PC-3 (cell line): Measurements from ENCODE around the gene ELK4. TPM values are rescaled to one million over a fixed set of nuclear protein-coding genes. Genes with fewer than 3 reads are reported as not detected.

Experiments
- ATAC-seq: fragments of 200-7000 bp; cut with Tn5 transposase; 2 replicates; pipeline ENCODE4 v1.9.1; 2020; ENCODE audit warnings: mild to moderate bottlenecking, moderate library complexity
- BruUV-seq: library from RNA; stranded (reverse); fragments of 400-500 nt; replicated peaks from 2 replicates; lab custom pipeline; 2021; lab: Mats Ljungman, UMichigan
- CTCF ChIA-PET: fragments of 300-600 bp; sonication (Branson Sonifier 250); formaldehyde crosslinking; loops from one replicate; lab custom pipeline; 2022; ENCODE audit warnings: antibody characterized with exemption; lab: Charles Lee
- POLR2A ChIA-PET: fragments of 300-600 bp; sonication (Branson Sonifier 250); formaldehyde crosslinking; loops from one replicate; lab custom pipeline; 2022; ENCODE audit warnings: antibody characterized with exemption; ENCODE audit not compliant: unreplicated experiment; lab: Charles Lee
- DNase-seq: peaks from one replicate; pipeline ENCODE4 v3.0.0-alpha.2; 2015
- H2AFZ ChIP-seq: fragments of 300-600 bp; sonication (generic); 2 replicates; pipeline ENCODE4 v1.6.0; 2016; ENCODE audit warnings: antibody characterized with exemption, low read length
- H3F3A ChIP-seq: fragments of 300-600 bp; sonication (generic); one replicate; pipeline ENCODE4 v1.6.0; 2017; ENCODE audit warnings: antibody characterized with exemption, low read length, control low read depth, mild to moderate bottlenecking; ENCODE audit not compliant: unreplicated experiment
- H3K27ac ChIP-seq: fragments of 300-600 bp; sonication (generic); 2 replicates; pipeline ENCODE4 v1.5.1; 2016; ENCODE audit warnings: mild to moderate bottlenecking, low read length
- H3K27me3 ChIP-seq: fragments of 300-600 bp; sonication (generic); 2 replicates; pipeline ENCODE4 v1.6.1; 2016; ENCODE audit warnings: low read length, mixed read lengths
- H3K36me3 ChIP-seq: fragments of 300-600 bp; sonication (generic); 2 replicates; pipeline ENCODE4 v1.6.1; 2016; ENCODE audit warnings: low read depth, mixed run types, low read length, mixed read lengths
- H3K4me1 ChIP-seq: fragments of 300-600 bp; sonication (generic); 2 replicates; pipeline ENCODE4 v1.5.1; 2016; ENCODE audit warnings: low read length; ENCODE audit not compliant: insufficient read depth
- H3K4me2 ChIP-seq: fragments of 300-600 bp; sonication (generic); 2 replicates; pipeline ENCODE4 v1.6.0; 2016; ENCODE audit warnings: low read length
- H3K4me3 ChIP-seq: fragments of 300-600 bp; sonication (generic); 2 replicates; pipeline ENCODE4 v1.5.1; 2016; ENCODE audit warnings: mild to moderate bottlenecking, low read length, mixed read lengths
- H3K79me2 ChIP-seq: fragments of 300-600 bp; sonication (generic); 2 replicates; pipeline ENCODE4 v1.6.1; 2017; ENCODE audit warnings: low read length, mixed read lengths
- H3K9ac ChIP-seq: fragments of 300-600 bp; sonication (generic); 2 replicates; pipeline ENCODE4 v1.6.0; 2016; ENCODE audit warnings: mild to moderate bottlenecking, low read length
- H3K9me2 ChIP-seq: fragments of 300-600 bp; sonication (generic); replicated peaks from 2 replicates; pipeline ENCODE4 v1.6.1; 2016; ENCODE audit warnings: mixed run types, low read length, mixed read lengths
- H3K9me3 ChIP-seq: fragments of 300-600 bp; sonication (generic); 2 replicates; pipeline ENCODE4 v1.6.1; 2016; ENCODE audit warnings: low read length, mixed read lengths
- H4K20me1 ChIP-seq: fragments of 300-600 bp; sonication (generic); 2 replicates; pipeline ENCODE4 v1.6.1; 2016; ENCODE audit warnings: low read length, mixed read lengths
- EZH2 ChIP-seq: fragments of 300-600 bp; sonication (generic); IDR thresholded peaks from one replicate; pipeline ENCODE4 v1.6.1; 2017; ENCODE audit warnings: antibody characterized with exemption, mild to moderate bottlenecking, low read length; ENCODE audit not compliant: unreplicated experiment
- EZH2phosphoT487 ChIP-seq: fragments of 300-600 bp; sonication (generic); IDR thresholded peaks from 2 replicates; pipeline ENCODE4 v1.6.1; 2018; ENCODE audit warnings: mild to moderate bottlenecking, antibody characterized with exemption, low read length, borderline replicate concordance
- intact Hi-C: fragments of 100-400 bp; cut with micrococcal nuclease; formaldehyde crosslinking; loops from 2 replicates; pipeline ENCODE4 v1.9.0; 2023
- total RNA-seq: library from RNA; depleted of rRNA; stranded (reverse); fragments of >200 nt; gene quantifications from 2 replicates; pipeline ENCODE4 v1.2.3, GENCODE V29; 2014
- TF ChIP-seq, protein P1 (sequence below): fragments of 300-600 bp; sonication (generic); conservative IDR thresholded peaks from 2 replicates; pipeline ENCODE4 v1.5.1; 2017; ENCODE audit warnings: antibody characterized with exemption, low read depth, mild to moderate bottlenecking, low read length

The ELK4 gene
- total RNA-seq, 1 experiment from 2014 or later: 16.3 TPM

- CTCF ChIA-PET: interaction anchor here (0.5 kb wide), 1 partner anchor 349 kb away, joined by 3 read pairs; no protein-coding TSS in a partner anchor
- TF ChIP-seq EZH2 (no peak), EZH2phosphoT487 (no peak)
- TF ChIP-seq, protein P1, sequence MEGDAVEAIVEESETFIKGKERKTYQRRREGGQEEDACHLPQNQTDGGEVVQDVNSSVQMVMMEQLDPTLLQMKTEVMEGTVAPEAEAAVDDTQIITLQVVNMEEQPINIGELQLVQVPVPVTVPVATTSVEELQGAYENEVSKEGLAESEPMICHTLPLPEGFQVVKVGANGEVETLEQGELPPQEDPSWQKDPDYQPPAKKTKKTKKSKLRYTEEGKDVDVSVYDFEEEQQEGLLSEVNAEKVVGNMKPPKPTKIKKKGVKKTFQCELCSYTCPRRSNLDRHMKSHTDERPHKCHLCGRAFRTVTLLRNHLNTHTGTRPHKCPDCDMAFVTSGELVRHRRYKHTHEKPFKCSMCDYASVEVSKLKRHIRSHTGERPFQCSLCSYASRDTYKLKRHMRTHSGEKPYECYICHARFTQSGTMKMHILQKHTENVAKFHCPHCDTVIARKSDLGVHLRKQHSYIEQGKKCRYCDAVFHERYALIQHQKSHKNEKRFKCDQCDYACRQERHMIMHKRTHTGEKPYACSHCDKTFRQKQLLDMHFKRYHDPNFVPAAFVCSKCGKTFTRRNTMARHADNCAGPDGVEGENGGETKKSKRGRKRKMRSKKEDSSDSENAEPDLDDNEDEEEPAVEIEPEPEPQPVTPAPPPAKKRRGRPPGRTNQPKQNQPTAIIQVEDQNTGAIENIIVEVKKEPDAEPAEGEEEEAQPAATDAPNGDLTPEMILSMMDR: no peak
- no peak for ATAC-seq
These were observed 53.7 kb downstream of the ELK4 start for GRCh38 chr1:205577874-205578658.

GRCh38 chr1:205576805-205577761 lies 54.7 kb downstream of the ELK4 start:
- Histone ChIP-seq H4K20me1 (no peaks in the 10 kb centered on the region), H3K4me1 (peaks cover 25% of the 10 kb centered on the region), H3F3A (no peaks in the 10 kb centered on the region), H2AFZ (no peak overlapping the region), H3K27ac (no peak overlapping the region), H3K9me3 (no peaks in the 10 kb centered on the region), H3K9me2 (no peaks in the 10 kb centered on the region), H3K9ac (no peak overlapping the region), H3K4me3 (no peak overlapping the region), H3K36me3 (no peaks in the 10 kb centered on the region), H3K4me2 (no peak overlapping the region), H3K79me2 (no peaks in the 10 kb centered on the region), H3K27me3 (no peaks in the 10 kb centered on the region)
- intact Hi-C loops: no loop called here
- DNase-seq (no peak), ATAC-seq (peak; percentile 10; the same call in 1 of the 2 replicates)
- ChIA-PET CTCF (interaction anchor here (0.5 kb wide), 1 partner anchor 348 kb away, joined by 3 read pairs; no protein-coding TSS in a partner anchor), POLR2A (no interaction called here)
- no peak for TF ChIP-seq EZH2phosphoT487
- TF ChIP-seq, protein P1: 0 out of 2 replicates have a peak, but pooled peaks have one; percentile 21
- no TSS peak for BruUV-seq

More at GRCh38 chr1:205577874-205578658, 53.7 kb downstream of the ELK4 start:
- H3K79me2 ChIP-seq: no peaks in the 10 kb centered on the region
- no TSS peak for BruUV-seq
- H3K9me3 ChIP-seq: no peaks in the 10 kb centered on the region
- H3K9me2 ChIP-seq: no peaks in the 10 kb centered on the region
- H3F3A ChIP-seq: no peaks in the 10 kb centered on the region
- H3K27ac ChIP-seq: no peak overlapping the region
- peaks cover 25% of the 10 kb centered on the region for H3K4me1 ChIP-seq
- no peaks in the 10 kb centered on the region for H3K27me3 ChIP-seq
- DNase-seq: no peak
- H3K4me3 ChIP-seq: no peak overlapping the region
- POLR2A ChIA-PET: no interaction called here
- H3K9ac ChIP-seq: no peak overlapping the region
- intact Hi-C loops: loop anchor here (2.0 kb wide), 1 partner anchor 35 kb away; no protein-coding TSS in a partner anchor
- H3K4me2 ChIP-seq: no peak overlapping the region
- H3K36me3 ChIP-seq: no peaks in the 10 kb centered on the region
- H2AFZ ChIP-seq: no peak overlapping the region
- no peaks in the 10 kb centered on the region for H4K20me1 ChIP-seq
